NCI-H2196 (cell line): Measurements from ENCODE around the gene TMEM125.

ENCODE experiments used
- DNase-seq: peaks from one replicate; lab custom pipeline; 2025; ENCODE audit not compliant: unreplicated experiment; lab: John Stamatoyannopoulos, UW

The TMEM125 gene

GRCh38 chr1:43307458-43308158 is 37.8 kb downstream of the TMEM125 start:
- DNase-seq, result no peak

GRCh38 chr1:43308635-43309404 is 39.0 kb downstream of the TMEM125 start:
- no peak for DNase-seq

- DNase-seq, result no peak
Observed at GRCh38 chr1:43309405-43310025, 39.7 kb downstream of the TMEM125 start.

- DNase-seq, result no peak
Observed at GRCh38 chr1:43311521-43311920, 41.7 kb downstream of the TMEM125 start.

- DNase-seq, result no peak
Observed at GRCh38 chr1:43312212-43312623, 42.4 kb downstream of the TMEM125 start.

GRCh38 chr1:43312663-43313515 is 43.1 kb downstream of the TMEM125 start:
- no peak for DNase-seq

- no peak for DNase-seq
Observed at GRCh38 chr1:43313771-43314170, 44.0 kb downstream of the TMEM125 start.

GRCh38 chr1:43314233-43314632 is 44.5 kb downstream of the TMEM125 start:
- no peak for DNase-seq

- no peak for DNase-seq
Observed at GRCh38 chr1:43315481-43315880, 45.7 kb downstream of the TMEM125 start.

- no peak for DNase-seq
Observed at GRCh38 chr1:43315963-43316737, 46.4 kb downstream of the TMEM125 start.

GRCh38 chr1:43316738-43317520 is 47.1 kb downstream of the TMEM125 start:
- no peak for DNase-seq

- DNase-seq, result no peak
Observed at GRCh38 chr1:43317817-43318471, 48.2 kb downstream of the TMEM125 start.

GRCh38 chr1:43318831-43319230 is 49.0 kb downstream of the TMEM125 start:
- no peak for DNase-seq

- no peak for DNase-seq
Observed at GRCh38 chr1:43319288-43319687, 49.5 kb downstream of the TMEM125 start.

- DNase-seq, result no peak
Observed at GRCh38 chr1:43319766-43320165, 50.0 kb downstream of the TMEM125 start.

GRCh38 chr1:43321331-43321891 is 51.6 kb downstream of the TMEM125 start:
- DNase-seq, result no peak

GRCh38 chr1:43322506-43322905 is 52.7 kb downstream of the TMEM125 start:
- DNase-seq, result no peak
